K562 (cell line): ENCODE measurements around the gene MAP4.

Source experiments
- C11orf30 ChIP-seq: fragments of 450-650 bp; IDR thresholded peaks from 2 replicates; pipeline ENCODE4 v1.6.1; 2016; ENCODE audit warnings: low read depth, mild to moderate bottlenecking
- CTCF ChIP-seq, 3 experiments: IDR thresholded peaks in 2 of 3; conservative IDR thresholded peaks in 1 of 3; 2 replicates each; pipeline ENCODE4 v1.5.1; 2011 to 2012; ENCODE audit warnings: low read length in 3 of 3, mild to moderate bottlenecking in 3 of 3, control low read depth in 2 of 3, improper control_type of control experiment in 1 of 3, inconsistent platforms in 1 of 3, low read depth in 1 of 3, mixed read lengths in 1 of 3, moderate library complexity in 1 of 3; ENCODE audit not compliant: insufficient read depth in 2 of 3
- KDM1A ChIP-seq, 2 experiments: fragments of 450-650 bp; IDR thresholded peaks; 2 replicates each; pipeline ENCODE4 v1.6.1; 2016; ENCODE audit warnings: mild to moderate bottlenecking in 2 of 2
- POLR2A ChIP-seq: fragments of 450-650 bp; conservative IDR thresholded peaks from 2 replicates; pipeline ENCODE4 v1.6.1; 2016
- POLR2AphosphoS5 ChIP-seq: IDR thresholded peaks from 2 replicates; pipeline ENCODE4 v1.6.1; 2011; ENCODE audit warnings: mild to moderate bottlenecking, low read depth, low read length, moderate library complexity; ENCODE audit not compliant: control insufficient read depth, insufficient read depth
- SMARCE1 ChIP-seq: fragments of 450-650 bp; IDR thresholded peaks from 2 replicates; pipeline ENCODE4 v1.7.1; 2016; ENCODE audit warnings: mild to moderate bottlenecking
- SP2 ChIP-seq: IDR thresholded peaks from 2 replicates; pipeline ENCODE4 v1.6.1; 2011; ENCODE audit warnings: mild to moderate bottlenecking, low read depth, low read length, moderate library complexity; ENCODE audit not compliant: poor library complexity, severe bottlenecking; ENCODE audit errors: extremely low read depth
- SRF ChIP-seq, 2 experiments: fragments of 250-450, 450-650 bp in 1 of 2; sonication (Bioruptor Pico) in 1 of 2; sonication (generic) in 1 of 2; formaldehyde crosslinking; IDR thresholded peaks; 2 replicates each; pipeline versions ENCODE4 v1.5.0 to v1.5.1; 2020 to 2022; ENCODE audit warnings: mild to moderate bottlenecking in 1 of 2, missing genetic modification reagents in 1 of 2
- TAF1 ChIP-seq: IDR thresholded peaks from 2 replicates; pipeline ENCODE4 v1.6.1; 2011; ENCODE audit warnings: mild to moderate bottlenecking, low read length, moderate library complexity; ENCODE audit not compliant: insufficient read depth, control insufficient read depth, severe bottlenecking; ENCODE audit errors: extremely low read depth
- ZNF644 ChIP-seq: fragments of 200-800 bp; sonication (Bioruptor generic); IDR thresholded peaks from 2 replicates; pipeline ENCODE4 v1.6.1; 2016; ENCODE audit warnings: low read depth, missing genetic modification characterization, missing compliant biosample characterization
- TF ChIP-seq, protein P1 (sequence below): fragments of 450-650 bp; formaldehyde crosslinking; IDR thresholded peaks from 2 replicates; pipeline ENCODE4 v1.4.0; 2020; ENCODE audit warnings: mild to moderate bottlenecking, mixed read lengths
- TF ChIP-seq, protein P2 (sequence below): fragments of 450-650 bp; IDR thresholded peaks from 2 replicates; pipeline ENCODE4 v1.7.1; 2018; ENCODE audit warnings: mild to moderate bottlenecking, low read depth; ENCODE audit not compliant: partially characterized antibody
- TF ChIP-seq, protein P3 (sequence below): sonication (generic); formaldehyde crosslinking; IDR thresholded peaks from 2 replicates; pipeline ENCODE4 v1.8.0; 2022; ENCODE audit warnings: mild to moderate bottlenecking, missing genetic modification reagents

GRCh38 chr3:48012659-48013058 lies 3.6 kb downstream of the MAP4 start:
- TF ChIP-seq KDM1A (IDR thresholded peaks at IDR 0.05): no peak
- TF ChIP-seq CTCF (IDR thresholded peaks at IDR 0.05 in 2 of 3, conservative IDR thresholded peaks at IDR 0.05 in 1 of 3; ENCODE audit: insufficient read depth in 2 of 3, low read depth in 1 of 3, low read length in 3 of 3): no peak
- no peak for TF ChIP-seq POLR2A
- TF ChIP-seq POLR2AphosphoS5: no peak
- TF ChIP-seq SMARCE1: no peak
- TF ChIP-seq, protein P1, sequence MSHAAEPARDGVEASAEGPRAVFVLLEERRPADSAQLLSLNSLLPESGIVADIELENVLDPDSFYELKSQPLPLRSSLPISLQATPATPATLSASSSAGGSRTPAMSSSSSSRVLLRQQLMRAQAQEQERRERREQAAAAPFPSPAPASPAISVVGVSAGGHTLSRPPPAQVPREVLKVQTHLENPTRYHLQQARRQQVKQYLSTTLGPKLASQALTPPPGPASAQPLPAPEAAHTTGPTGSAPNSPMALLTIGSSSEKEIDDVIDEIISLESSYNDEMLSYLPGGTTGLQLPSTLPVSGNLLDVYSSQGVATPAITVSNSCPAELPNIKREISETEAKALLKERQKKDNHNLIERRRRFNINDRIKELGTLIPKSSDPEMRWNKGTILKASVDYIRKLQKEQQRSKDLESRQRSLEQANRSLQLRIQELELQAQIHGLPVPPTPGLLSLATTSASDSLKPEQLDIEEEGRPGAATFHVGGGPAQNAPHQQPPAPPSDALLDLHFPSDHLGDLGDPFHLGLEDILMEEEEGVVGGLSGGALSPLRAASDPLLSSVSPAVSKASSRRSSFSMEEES (CRISPR knock-in tag): no peak
- no peak for TF ChIP-seq SRF (CRISPR knock-in tag; IDR thresholded peaks at IDR 0.05)
- TF ChIP-seq ZNF644 (tag): no peak
- TF ChIP-seq, protein P2, sequence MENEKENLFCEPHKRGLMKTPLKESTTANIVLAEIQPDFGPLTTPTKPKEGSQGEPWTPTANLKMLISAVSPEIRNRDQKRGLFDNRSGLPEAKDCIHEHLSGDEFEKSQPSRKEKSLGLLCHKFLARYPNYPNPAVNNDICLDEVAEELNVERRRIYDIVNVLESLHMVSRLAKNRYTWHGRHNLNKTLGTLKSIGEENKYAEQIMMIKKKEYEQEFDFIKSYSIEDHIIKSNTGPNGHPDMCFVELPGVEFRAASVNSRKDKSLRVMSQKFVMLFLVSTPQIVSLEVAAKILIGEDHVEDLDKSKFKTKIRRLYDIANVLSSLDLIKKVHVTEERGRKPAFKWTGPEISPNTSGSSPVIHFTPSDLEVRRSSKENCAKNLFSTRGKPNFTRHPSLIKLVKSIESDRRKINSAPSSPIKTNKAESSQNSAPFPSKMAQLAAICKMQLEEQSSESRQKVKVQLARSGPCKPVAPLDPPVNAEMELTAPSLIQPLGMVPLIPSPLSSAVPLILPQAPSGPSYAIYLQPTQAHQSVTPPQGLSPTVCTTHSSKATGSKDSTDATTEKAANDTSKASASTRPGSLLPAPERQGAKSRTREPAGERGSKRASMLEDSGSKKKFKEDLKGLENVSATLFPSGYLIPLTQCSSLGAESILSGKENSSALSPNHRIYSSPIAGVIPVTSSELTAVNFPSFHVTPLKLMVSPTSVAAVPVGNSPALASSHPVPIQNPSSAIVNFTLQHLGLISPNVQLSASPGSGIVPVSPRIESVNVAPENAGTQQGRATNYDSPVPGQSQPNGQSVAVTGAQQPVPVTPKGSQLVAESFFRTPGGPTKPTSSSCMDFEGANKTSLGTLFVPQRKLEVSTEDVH: no peak
- no peak for TF ChIP-seq SP2
- no peak for TF ChIP-seq C11orf30
- TF ChIP-seq, protein P3, sequence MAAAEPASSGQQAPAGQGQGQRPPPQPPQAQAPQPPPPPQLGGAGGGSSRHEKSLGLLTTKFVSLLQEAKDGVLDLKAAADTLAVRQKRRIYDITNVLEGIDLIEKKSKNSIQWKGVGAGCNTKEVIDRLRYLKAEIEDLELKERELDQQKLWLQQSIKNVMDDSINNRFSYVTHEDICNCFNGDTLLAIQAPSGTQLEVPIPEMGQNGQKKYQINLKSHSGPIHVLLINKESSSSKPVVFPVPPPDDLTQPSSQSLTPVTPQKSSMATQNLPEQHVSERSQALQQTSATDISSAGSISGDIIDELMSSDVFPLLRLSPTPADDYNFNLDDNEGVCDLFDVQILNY (CRISPR knock-in tag): no peak
- TF ChIP-seq TAF1: no peak
